Liver (tissue), 9 donors: ENCODE measurements around the gene PPIE. TPM values are rescaled to one million over a fixed set of nuclear protein-coding genes. Genes with fewer than 3 reads are reported as not detected.

Experiments
- DNase-seq: peaks from one replicate; pipeline ENCODE4 v3.0.0-alpha.2; 2017; ENCODE audit warnings: low spot score
- H3K27ac ChIP-seq, 2 donors: one replicate each; pipeline ENCODE4 v1.7.0; 2013; ENCODE audit warnings: inconsistent platforms in 2 of 2, low read length in 2 of 2, control low read depth in 1 of 2, low read depth in 1 of 2, mild to moderate bottlenecking in 1 of 2
- H3K27me3 ChIP-seq, 4 donors: one replicate each; pipeline versions ENCODE4 v1.6.1 to v1.7.0; 2013; ENCODE audit warnings: low read length in 3 of 4, inconsistent platforms in 1 of 4, mild to moderate bottlenecking in 1 of 4, moderate library complexity in 1 of 4; ENCODE audit not compliant: control insufficient read depth in 4 of 4, insufficient read depth in 4 of 4
- H3K36me3 ChIP-seq, 4 donors: one replicate each; pipeline versions ENCODE4 v1.6.1 to v1.7.0; 2013; ENCODE audit warnings: low read length in 3 of 4, mild to moderate bottlenecking in 3 of 4, low read depth in 1 of 4, moderate library complexity in 1 of 4; ENCODE audit not compliant: control insufficient read depth in 4 of 4, insufficient read depth in 3 of 4
- H3K4me1 ChIP-seq, 4 donors: one replicate each; pipeline versions ENCODE4 v1.6.1 to v1.7.0; 2013; ENCODE audit warnings: low read length in 3 of 4, mild to moderate bottlenecking in 3 of 4, moderate library complexity in 1 of 4; ENCODE audit not compliant: control insufficient read depth in 4 of 4, insufficient read depth in 4 of 4
- H3K4me3 ChIP-seq, 3 donors: one replicate each; pipeline versions ENCODE4 v1.6.1 to v1.7.0; 2013; ENCODE audit warnings: low read length in 3 of 3, control low read depth in 1 of 3, low read depth in 1 of 3, mild to moderate bottlenecking in 1 of 3
- H3K9ac ChIP-seq, 2 donors: one replicate each; pipeline ENCODE4 v1.7.0; 2013; ENCODE audit warnings: low read length in 2 of 2, mild to moderate bottlenecking in 2 of 2, moderate library complexity in 2 of 2, control low read depth in 1 of 2, low read depth in 1 of 2
- H3K9me3 ChIP-seq, 4 donors: one replicate each; pipeline versions ENCODE4 v1.6.1 to v1.7.0; 2013; ENCODE audit warnings: low read length in 3 of 4; ENCODE audit not compliant: control insufficient read depth in 4 of 4
- FOXA2 ChIP-seq: IDR thresholded peaks from 2 replicates; pipeline ENCODE4 v1.6.1; 2016; ENCODE audit warnings: antibody characterized with exemption
- GABPA ChIP-seq, 2 donors: IDR thresholded peaks in 1 of 2; conservative IDR thresholded peaks in 1 of 2; 2 replicates each; pipeline ENCODE4 v1.6.1; 2016; ENCODE audit warnings: antibody characterized with exemption in 2 of 2, mild to moderate bottlenecking in 1 of 2, moderate library complexity in 1 of 2
- HNF4A ChIP-seq, 2 donors: conservative IDR thresholded peaks; 2 replicates each; pipeline ENCODE4 v1.6.1; 2016; ENCODE audit warnings: antibody characterized with exemption in 2 of 2, mild to moderate bottlenecking in 2 of 2
- HNF4G ChIP-seq: IDR thresholded peaks from 2 replicates; pipeline ENCODE4 v1.6.1; 2016; ENCODE audit warnings: antibody characterized with exemption
- NR2F2 ChIP-seq: IDR thresholded peaks from 2 replicates; pipeline ENCODE4 v1.6.1; 2016; ENCODE audit warnings: antibody characterized with exemption
- REST ChIP-seq: IDR thresholded peaks from 2 replicates; pipeline ENCODE4 v1.6.1; 2016; ENCODE audit warnings: antibody characterized with exemption, mild to moderate bottlenecking
- RXRA ChIP-seq, 2 donors: IDR thresholded peaks; 2 replicates each; pipeline ENCODE4 v1.6.1; 2017 to 2018; ENCODE audit warnings: antibody characterized with exemption in 2 of 2, mild to moderate bottlenecking in 1 of 2
- SP1 ChIP-seq: IDR thresholded peaks from 2 replicates; pipeline ENCODE4 v1.6.1; 2018; ENCODE audit warnings: antibody characterized with exemption, mild to moderate bottlenecking
- YY1 ChIP-seq: IDR thresholded peaks from 2 replicates; pipeline ENCODE4 v1.6.1; 2016; ENCODE audit warnings: antibody characterized with exemption, mild to moderate bottlenecking
- WGBS: extraction: QIAGEN DNeasy Blood & Tissue Kit; methylation state at CpG from one replicate; pipeline ENCODE4 v1.1.7; 2013; 5-methylcytosine and 5-hydroxymethylcytosine counted together
- polyA plus RNA-seq, 2 donors: library from polyadenylated mRNA; stranded (reverse) in 1 of 2; unstranded in 1 of 2; fragments of 200-250 nt in 1 of 2; fragments of >200 nt in 1 of 2; fragmentation: Nextera tagmentation in 1 of 2; extraction: Ambion mirVana in 1 of 2; gene quantifications; one replicate each; pipeline versions ENCODE4 v1.2.1 to v1.2.3, GENCODE V29; 2013 to 2015
- total RNA-seq, 2 donors: library from RNA; depleted of rRNA; stranded (reverse); fragments of >200 nt; gene quantifications; one replicate each; pipeline ENCODE4 v1.2.3, GENCODE V29; 2014
- TF ChIP-seq, protein P1 (sequence below): IDR thresholded peaks from 2 replicates; pipeline ENCODE4 v1.6.1; 2016; ENCODE audit warnings: antibody characterized with exemption
- TF ChIP-seq, protein P2 (sequence below): IDR thresholded peaks from 2 replicates; pipeline ENCODE4 v1.6.1; 2016; ENCODE audit warnings: antibody characterized with exemption
- donor health status: healthy.
- donor health status: healthy.
- donor health status: healthy.
- donor health status: healthy.
- donor health status: healthy.

PPIE gene
- total and polyA plus RNA-seq, 4 donors = 15.5 to 23.6 (median 19.2) TPM

DNA sequence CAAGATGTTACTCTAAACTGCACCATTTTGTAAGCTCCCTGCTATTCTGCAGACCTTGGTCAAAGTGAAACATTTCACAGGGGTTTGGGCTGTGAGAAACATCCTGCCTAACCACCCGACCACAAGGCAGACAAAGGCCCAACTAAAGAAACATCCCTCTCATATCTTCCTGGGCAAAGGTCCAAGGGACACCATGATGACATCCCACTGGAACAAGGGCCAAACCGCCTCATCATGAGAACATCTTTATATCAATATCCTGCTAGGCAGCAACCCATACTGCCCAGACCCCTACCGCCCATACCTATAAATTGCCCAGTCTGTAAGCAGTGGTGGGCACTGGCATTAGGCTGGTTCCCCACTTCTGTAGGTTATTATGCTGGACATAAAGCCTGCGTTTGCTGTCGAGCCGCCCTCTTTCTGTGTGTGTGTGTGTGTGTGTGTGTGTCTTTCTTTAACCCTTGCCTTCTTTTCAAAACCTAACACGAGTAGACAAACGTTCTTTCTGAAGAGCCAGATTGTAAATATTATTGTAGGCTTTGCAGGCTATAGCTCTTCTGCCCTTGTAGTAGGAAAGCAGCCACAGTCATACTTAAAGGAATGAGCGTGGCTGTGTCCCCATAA, 1.0 kb upstream of the PPIE start:
- Histone ChIP-seq H3K27me3 (peaks cover 0 to 6% (median 0%) of the 10 kb centered on the region in 4 donors), H3K4me3 (no peak overlapping the region), H3K4me1 (peaks cover 4 to 16% (median 12%) of the 10 kb centered on the region in 4 donors), H3K9me3 (no peaks in the 10 kb centered on the region), H3K27ac (no peak overlapping the region), H3K9ac (no peak overlapping the region), H3K36me3 (peaks cover 0 to 15% (median 11%) of the 10 kb centered on the region in 4 donors)
- 85% methylated on average over 9 of the region's 9 CpGs for WGBS
- TF ChIP-seq, protein P1, sequence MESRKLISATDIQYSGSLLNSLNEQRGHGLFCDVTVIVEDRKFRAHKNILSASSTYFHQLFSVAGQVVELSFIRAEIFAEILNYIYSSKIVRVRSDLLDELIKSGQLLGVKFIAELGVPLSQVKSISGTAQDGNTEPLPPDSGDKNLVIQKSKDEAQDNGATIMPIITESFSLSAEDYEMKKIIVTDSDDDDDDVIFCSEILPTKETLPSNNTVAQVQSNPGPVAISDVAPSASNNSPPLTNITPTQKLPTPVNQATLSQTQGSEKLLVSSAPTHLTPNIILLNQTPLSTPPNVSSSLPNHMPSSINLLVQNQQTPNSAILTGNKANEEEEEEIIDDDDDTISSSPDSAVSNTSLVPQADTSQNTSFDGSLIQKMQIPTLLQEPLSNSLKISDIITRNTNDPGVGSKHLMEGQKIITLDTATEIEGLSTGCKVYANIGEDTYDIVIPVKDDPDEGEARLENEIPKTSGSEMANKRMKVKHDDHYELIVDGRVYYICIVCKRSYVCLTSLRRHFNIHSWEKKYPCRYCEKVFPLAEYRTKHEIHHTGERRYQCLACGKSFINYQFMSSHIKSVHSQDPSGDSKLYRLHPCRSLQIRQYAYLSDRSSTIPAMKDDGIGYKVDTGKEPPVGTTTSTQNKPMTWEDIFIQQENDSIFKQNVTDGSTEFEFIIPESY = no peak
- no peak for TF ChIP-seq RXRA (IDR thresholded peaks at IDR 0.05)
- TF ChIP-seq NR2F2 = no peak
- TF ChIP-seq GABPA (IDR thresholded peaks at IDR 0.05 in 1 of 2, conservative IDR thresholded peaks at IDR 0.05 in 1 of 2) = no peak
- TF ChIP-seq REST = no peak
- no peak for TF ChIP-seq HNF4A (conservative IDR thresholded peaks at IDR 0.05)
- no peak for TF ChIP-seq SP1
- no peak for TF ChIP-seq FOXA2
- TF ChIP-seq HNF4G = no peak
- DNase-seq = no peak

DNA sequence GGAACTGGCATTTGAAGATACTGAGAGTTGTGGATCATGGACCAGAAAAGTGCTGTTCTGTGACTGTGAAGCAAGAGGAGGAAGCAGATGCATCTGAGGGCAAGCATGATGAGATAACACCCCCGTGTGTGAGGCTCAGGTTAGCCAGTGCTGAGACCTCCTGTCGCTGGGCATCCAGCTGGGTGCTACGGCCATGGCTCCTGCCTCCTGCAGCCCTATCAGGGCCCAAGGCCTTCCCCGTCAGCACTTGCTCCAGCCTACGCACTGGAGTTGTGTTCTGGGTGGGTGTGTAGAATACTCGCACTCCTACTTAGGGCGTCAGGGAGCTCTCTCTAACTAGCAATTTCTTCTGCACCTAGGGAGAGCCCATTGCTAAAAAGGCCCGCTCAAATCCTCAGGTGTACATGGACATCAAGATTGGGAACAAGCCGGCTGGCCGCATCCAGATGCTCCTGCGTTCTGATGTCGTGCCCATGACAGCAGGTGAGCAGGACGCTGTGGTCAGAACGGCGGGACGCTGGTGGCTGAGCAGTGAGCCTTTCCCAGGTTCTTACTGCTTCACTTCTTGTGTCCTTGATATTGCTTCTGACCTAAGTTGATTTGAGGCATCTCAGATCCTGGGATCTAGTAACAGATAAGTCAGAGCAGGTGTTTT, 6.5 kb downstream of the PPIE start:
- Histone ChIP-seq H3K36me3 (peaks cover 10 to 77% (median 68%) of the 10 kb centered on the region in 4 donors), H3K4me1 (peaks cover 0 to 4% (median 2%) of the 10 kb centered on the region in 4 donors), H3K27ac (no peak overlapping the region), H3K27me3 (no peaks in the 10 kb centered on the region), H3K4me3 (no peak overlapping the region), H3K9ac (no peak overlapping the region), H3K9me3 (no peaks in the 10 kb centered on the region)
- no peak for DNase-seq
- TF ChIP-seq YY1 (no peak), HNF4G (no peak), RXRA (IDR thresholded peaks at IDR 0.05) (no peak)
- TF ChIP-seq, protein P2, sequence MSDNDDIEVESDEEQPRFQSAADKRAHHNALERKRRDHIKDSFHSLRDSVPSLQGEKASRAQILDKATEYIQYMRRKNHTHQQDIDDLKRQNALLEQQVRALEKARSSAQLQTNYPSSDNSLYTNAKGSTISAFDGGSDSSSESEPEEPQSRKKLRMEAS = no peak
- 96% methylated on average over 16 of the region's 16 CpGs for WGBS
